Trophoblast cell (in vitro differentiated cells and primary cell): ENCODE data around the gene UBALD1.
"Not testable (repeated sequence)": the region's sequence is repeated elsewhere in the genome, so short reads cannot be mapped to it uniquely, and the experiment has no call there.

Experiments used
- DNase-seq, 2 donors: peaks; one replicate each; pipeline ENCODE4 v3.0.0-alpha.2; 2016
- H2AFZ ChIP-seq: 2 replicates; pipeline ENCODE4 v1.6.1; 2013; ENCODE audit warnings: low read length, moderate library complexity, mild to moderate bottlenecking; ENCODE audit not compliant: insufficient read depth, poor library complexity
- H2AK5ac ChIP-seq: 2 replicates; pipeline ENCODE4 v1.6.1; 2013; ENCODE audit warnings: mild to moderate bottlenecking, low read length
- H2BK120ac ChIP-seq: 2 replicates; pipeline ENCODE4 v1.6.1; 2013; ENCODE audit warnings: low read length, mild to moderate bottlenecking, moderate library complexity; ENCODE audit not compliant: insufficient read depth, poor library complexity
- H2BK12ac ChIP-seq: 2 replicates; pipeline ENCODE4 v1.6.1; 2013; ENCODE audit warnings: mild to moderate bottlenecking, low read length, moderate library complexity
- H2BK5ac ChIP-seq: 2 replicates; pipeline ENCODE4 v1.6.1; 2013; ENCODE audit warnings: low read length, low read depth, moderate library complexity, mild to moderate bottlenecking; ENCODE audit not compliant: poor library complexity
- H3K14ac ChIP-seq: 2 replicates; pipeline ENCODE4 v1.6.1; 2013; ENCODE audit warnings: mild to moderate bottlenecking, low read length
- H3K18ac ChIP-seq: 2 replicates; pipeline ENCODE4 v1.6.1; 2013; ENCODE audit warnings: mild to moderate bottlenecking, low read length
- H3K23ac ChIP-seq: 2 replicates; pipeline ENCODE4 v1.6.1; 2013; ENCODE audit warnings: low read length
- H3K27ac ChIP-seq: 2 replicates; pipeline ENCODE4 v1.5.1; 2013; ENCODE audit warnings: low read depth, mild to moderate bottlenecking, inconsistent platforms, low read length, moderate library complexity
- H3K27me3 ChIP-seq: 2 replicates; pipeline ENCODE4 v1.6.1; 2013; ENCODE audit warnings: inconsistent platforms, mild to moderate bottlenecking, low read length, moderate library complexity; ENCODE audit not compliant: insufficient read depth
- H3K36me3 ChIP-seq, 2 experiments: 1 replicate in 1 of 2; 2 replicates in 1 of 2; pipeline ENCODE4 v1.6.1; 2013; ENCODE audit warnings: low read length in 2 of 2, mild to moderate bottlenecking in 2 of 2, moderate library complexity in 1 of 2; ENCODE audit not compliant: insufficient read depth in 2 of 2, control insufficient read depth in 1 of 2
- H3K4ac ChIP-seq: 2 replicates; pipeline ENCODE4 v1.6.1; 2013; ENCODE audit warnings: low read depth, mild to moderate bottlenecking, low read length, moderate library complexity
- H3K4me1 ChIP-seq, 2 experiments: 1 replicate in 1 of 2; 2 replicates in 1 of 2; pipeline ENCODE4 v1.6.1; 2013; ENCODE audit warnings: low read length in 2 of 2, mild to moderate bottlenecking in 2 of 2, moderate library complexity in 1 of 2; ENCODE audit not compliant: insufficient read depth in 2 of 2, control insufficient read depth in 1 of 2
- H3K4me2 ChIP-seq: 2 replicates; pipeline ENCODE4 v1.6.1; 2013; ENCODE audit warnings: inconsistent platforms, mild to moderate bottlenecking, low read length, moderate library complexity
- H3K4me3 ChIP-seq: 2 replicates; pipeline ENCODE4 v1.5.1; 2013; ENCODE audit warnings: mild to moderate bottlenecking, low read depth, low read length, inconsistent platforms
- H3K79me1 ChIP-seq: one replicate; pipeline ENCODE4 v1.6.1; 2013; ENCODE audit warnings: low read length
- H3K79me2 ChIP-seq: 2 replicates; pipeline ENCODE4 v1.6.1; 2013; ENCODE audit warnings: low read length, mild to moderate bottlenecking; ENCODE audit not compliant: control insufficient read depth, insufficient read depth, poor library complexity
- H3K9ac ChIP-seq: 2 replicates; pipeline ENCODE4 v1.6.1; 2013; ENCODE audit warnings: mild to moderate bottlenecking, low read length
- H3K9me3 ChIP-seq: 2 replicates; pipeline ENCODE4 v1.6.1; 2013; ENCODE audit warnings: low read depth, mild to moderate bottlenecking, control low read depth, inconsistent platforms, low read length; ENCODE audit not compliant: insufficient read depth
- H4K12ac ChIP-seq: 2 replicates; pipeline ENCODE4 v1.6.1; 2013; ENCODE audit warnings: low read depth, mild to moderate bottlenecking, low read length, moderate library complexity
- H4K8ac ChIP-seq: 2 replicates; pipeline ENCODE4 v1.6.1; 2013; ENCODE audit warnings: low read depth, mild to moderate bottlenecking, low read length, moderate library complexity
- H4K91ac ChIP-seq: one replicate; pipeline ENCODE4 v1.6.1; 2013; ENCODE audit warnings: low read depth, mild to moderate bottlenecking, low read length, moderate library complexity
- WGBS: extraction: QIAGEN DNeasy Blood & Tissue Kit; methylation state at CpG from one replicate; pipeline ENCODE4 v1.1.7; 2013; ENCODE audit warnings: missing lambda C conversion rate; ENCODE audit not compliant: insufficient read length, insufficient coverage; ENCODE audit errors: extremely low coverage; 5-methylcytosine and 5-hydroxymethylcytosine counted together

UBALD1 gene

DNA sequence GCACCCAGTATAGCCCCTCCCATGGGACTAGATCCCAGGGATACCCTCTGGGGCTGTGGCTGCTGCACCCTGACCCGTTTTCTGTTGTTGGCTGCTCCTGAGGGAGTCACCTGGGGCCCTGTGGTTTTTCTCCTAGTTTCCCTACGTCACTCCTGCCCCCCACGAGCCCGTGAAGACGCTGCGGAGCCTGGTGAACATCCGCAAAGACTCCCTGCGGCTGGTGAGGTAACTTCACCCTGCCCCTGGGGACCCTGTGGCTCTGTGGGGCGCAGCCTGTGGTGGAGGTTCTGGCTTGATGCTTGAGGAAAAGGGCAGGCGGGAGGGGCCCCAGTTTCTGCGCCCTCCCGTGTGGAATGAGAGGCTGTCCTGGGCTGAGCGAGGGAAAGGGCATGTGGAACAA is 37.1 kb upstream of the UBALD1 start:
- Histone ChIP-seq H3K4ac (no peak overlapping the region), H3K4me3 (peak overlapping the region; percentile 16), H3K79me2 (no peaks in the 10 kb centered on the region), H4K8ac (no peak overlapping the region), H3K9me3 (peaks cover 12% of the 10 kb centered on the region), H3K27ac (no peak overlapping the region), H3K23ac (no peak overlapping the region), H3K27me3 (no peaks in the 10 kb centered on the region), H2BK12ac (no peak overlapping the region), H3K79me1 (no peaks in the 10 kb centered on the region), H3K4me2 (no peak overlapping the region), H3K36me3 (peaks cover 56 to 64% of the 10 kb centered on the region in 2 experiments), H2AK5ac (no peak overlapping the region), H2AFZ (no peak overlapping the region), H3K14ac (no peak overlapping the region), H4K12ac (no peak overlapping the region), H3K4me1 (no peaks in the 10 kb centered on the region), H3K9ac (no peak overlapping the region), H2BK120ac (no peak overlapping the region), H3K18ac (no peak overlapping the region), H4K91ac (no peak overlapping the region), H2BK5ac (no peak overlapping the region)
- DNase-seq, result no peak
- no CpG with 5 or more reads among the region's 13 CpGs for WGBS

- DNase-seq, result peak; percentile 63 to 76
- H3K18ac ChIP-seq, H2AFZ ChIP-seq, H3K14ac ChIP-seq, H3K4me3 ChIP-seq, H3K9ac ChIP-seq, H4K12ac ChIP-seq, H2AK5ac ChIP-seq, H3K27me3 ChIP-seq, H2BK120ac ChIP-seq, H3K4ac ChIP-seq, H3K23ac ChIP-seq, H3K4me1 ChIP-seq, H3K27ac ChIP-seq, H3K79me1 ChIP-seq, H3K79me2 ChIP-seq, H4K8ac ChIP-seq, H2BK12ac ChIP-seq, H2BK5ac ChIP-seq, H4K91ac ChIP-seq, H3K4me2 ChIP-seq: not testable (repeated sequence)
- WGBS, result no CpG with 5 or more reads among the region's 15 CpGs
- peaks cover 14% of the 10 kb centered on the region for H3K9me3 ChIP-seq
- H3K36me3 ChIP-seq, result peaks cover 49 to 55% of the 10 kb centered on the region in 2 experiments
Measured at GRCh38 chr16:4650443-4651074, 35.9 kb upstream of the UBALD1 start.

- Histone ChIP-seq H3K4me2 (no peak overlapping the region), H2BK12ac (no peak overlapping the region), H3K79me1 (no peaks in the 10 kb centered on the region), H3K14ac (no peak overlapping the region), H2BK120ac (no peak overlapping the region), H4K12ac (no peak overlapping the region), H4K91ac (no peak overlapping the region), H3K4ac (no peak overlapping the region), H3K27me3 (no peaks in the 10 kb centered on the region), H3K4me3 (no peak overlapping the region), H4K8ac (no peak overlapping the region), H2AK5ac (no peak overlapping the region), H3K9me3 (peaks cover 12% of the 10 kb centered on the region), H3K79me2 (no peaks in the 10 kb centered on the region), H2AFZ (no peak overlapping the region), H3K23ac (no peak overlapping the region), H3K18ac (no peak overlapping the region), H3K36me3 (peaks cover 43 to 49% of the 10 kb centered on the region in 2 experiments), H3K4me1 (no peaks in the 10 kb centered on the region), H2BK5ac (no peak overlapping the region), H3K27ac (no peak overlapping the region), H3K9ac (no peak overlapping the region)
- no peak for DNase-seq
- WGBS, result no CpG with 5 or more reads among the region's 25 CpGs
Measured at GRCh38 chr16:4649744-4650442, 35.2 kb upstream of the UBALD1 start.

DNA sequence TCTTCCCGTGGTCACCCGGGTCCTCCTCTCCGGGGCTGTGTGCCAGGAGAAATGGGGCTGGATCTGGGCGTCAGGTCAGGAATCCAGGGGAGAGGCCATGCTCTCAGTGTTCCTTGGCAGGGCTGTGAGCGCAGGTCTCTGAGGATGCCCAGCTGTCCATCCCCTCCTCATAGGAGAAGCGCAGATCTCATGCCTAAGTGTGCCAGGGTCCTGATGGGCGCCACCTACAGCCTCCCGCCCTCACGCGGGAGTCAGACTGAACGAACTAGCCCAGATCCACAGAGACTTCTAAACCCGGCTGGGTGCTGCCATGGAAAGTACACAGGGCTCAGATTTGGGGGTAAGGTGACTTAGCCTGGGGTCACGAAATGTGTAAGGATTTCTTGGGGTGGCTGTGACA is 34.2 kb upstream of the UBALD1 start:
- H3K4ac ChIP-seq, result no peak overlapping the region
- no peak overlapping the region for H2AK5ac ChIP-seq
- no peaks in the 10 kb centered on the region for H3K27me3 ChIP-seq
- peaks cover 35 to 41% of the 10 kb centered on the region in 2 experiments for H3K36me3 ChIP-seq
- no peak overlapping the region for H2BK12ac ChIP-seq
- no peaks in the 10 kb centered on the region for H3K79me1 ChIP-seq
- DNase-seq, result no peak
- no peaks in the 10 kb centered on the region for H3K4me1 ChIP-seq
- no peak overlapping the region for H3K14ac ChIP-seq
- no peak overlapping the region for H2AFZ ChIP-seq
- no peak overlapping the region for H3K4me3 ChIP-seq
- no CpG with 5 or more reads among the region's 13 CpGs for WGBS
- no peak overlapping the region for H3K23ac ChIP-seq
- H3K18ac ChIP-seq, result no peak overlapping the region
- no peaks in the 10 kb centered on the region for H3K79me2 ChIP-seq
- no peak overlapping the region for H3K9ac ChIP-seq
- peaks cover 12% of the 10 kb centered on the region for H3K9me3 ChIP-seq
- H2BK5ac ChIP-seq, result no peak overlapping the region
- H4K12ac ChIP-seq, result no peak overlapping the region
- H3K4me2 ChIP-seq, result no peak overlapping the region
- H4K8ac ChIP-seq, result no peak overlapping the region
- no peak overlapping the region for H3K27ac ChIP-seq
- no peak overlapping the region for H4K91ac ChIP-seq
- H2BK120ac ChIP-seq, result no peak overlapping the region
